Activated CD4-positive, alpha-beta T cell treated with anti-CD3 and anti-CD28 coated beads for 36 hours (primary cell): ENCODE measurements around the gene TLK2. TPM values are rescaled to one million over a fixed set of nuclear protein-coding genes. Genes with fewer than 3 reads are reported as not detected.

ENCODE experiments used
- ATAC-seq: fragments of 200-7000 bp; cut with Tn5 transposase; one replicate; pipeline ENCODE4 v1.10.0; 2021; ENCODE audit warnings: mild to moderate bottlenecking, moderate library complexity
- CTCF ChIA-PET: fragments of 350-600 bp; sonication (Branson Sonifier 250); formaldehyde crosslinking; loops from one replicate; lab custom pipeline; 2021; ENCODE audit warnings: antibody characterized with exemption; lab: Charles Lee
- POLR2A ChIA-PET: fragments of 350-600 bp; sonication (Branson Sonifier 250); formaldehyde crosslinking; loops from one replicate; lab custom pipeline; 2021; ENCODE audit warnings: antibody characterized with exemption, inconsistent platforms; lab: Charles Lee
- DNase-seq: peaks from one replicate; pipeline ENCODE4 v3.0.0-alpha.2; 2020
- H3K27ac Mint-ChIP-seq: one replicate; pipeline ENCODE4 v1.8.0; 2021; ENCODE audit warnings: mixed read lengths
- H3K27me3 Mint-ChIP-seq: one replicate; pipeline ENCODE4 v1.8.0; 2021; ENCODE audit warnings: mixed read lengths
- H3K36me3 Mint-ChIP-seq: one replicate; pipeline ENCODE4 v1.8.0; 2021; ENCODE audit warnings: low read depth, mixed read lengths
- H3K4me1 Mint-ChIP-seq: one replicate; pipeline ENCODE4 v1.8.0; 2021; ENCODE audit warnings: mixed read lengths
- H3K4me3 Mint-ChIP-seq: one replicate; pipeline ENCODE4 v1.8.0; 2021; ENCODE audit warnings: mild to moderate bottlenecking, moderate library complexity, mixed read lengths
- H3K9me3 Mint-ChIP-seq: one replicate; pipeline ENCODE4 v1.8.0; 2021; ENCODE audit warnings: low read depth, mixed read lengths
- intact Hi-C, 2 experiments: fragments of 100-400 bp; cut with DNase I in 1 of 2; cut with micrococcal nuclease in 1 of 2; formaldehyde crosslinking; loops; one replicate each; pipeline versions ENCODE4 v1.14.2 to v1.15.1; 2022 to 2024; cut with DNase I, micrococcal nuclease
- total RNA-seq, 2 experiments: library from RNA; stranded (reverse); gene quantifications; one replicate each; pipeline ENCODE4 v1.2.3, GENCODE V29; 2021

The TLK2 gene
- total RNA-seq, 2 experiments from 2014 or later, result 37.4 to 60.2 TPM

- ATAC-seq (no peak), DNase-seq (no peak)
- intact Hi-C loops, result no loop called here
- Mint-ChIP-seq H3K9me3 (peaks cover 8% of the 10 kb centered on the region), H3K27ac (no peak overlapping the region), H3K4me1 (no peaks in the 10 kb centered on the region), H3K27me3 (peaks cover 11% of the 10 kb centered on the region), H3K36me3 (peaks cover 2% of the 10 kb centered on the region), H3K4me3 (no peak overlapping the region)
- POLR2A ChIA-PET, result no interaction called here
- CTCF ChIA-PET, result interaction anchor here (1.0 kb wide), 1 partner anchor 11 kb away, joined by 3 read pairs; no protein-coding TSS in a partner anchor
These were observed 182.0 kb downstream of the TLK2 start for GRCh38 chr17:62660629-62661118.

- Mint-ChIP-seq H3K27ac (no peak overlapping the region), H3K4me1 (no peaks in the 10 kb centered on the region), H3K27me3 (peaks cover 9% of the 10 kb centered on the region), H3K36me3 (peaks cover 2% of the 10 kb centered on the region), H3K4me3 (no peak overlapping the region), H3K9me3 (peaks cover 8% of the 10 kb centered on the region)
- ChIA-PET CTCF (no interaction called here), POLR2A (no interaction called here)
- intact Hi-C loops, result no loop called here
- ATAC-seq, result no peak
- no peak for DNase-seq
These were observed 182.7 kb downstream of the TLK2 start for GRCh38 chr17:62661337-62661736.

GRCh38 chr17:62662855-62663254, 184.2 kb downstream of the TLK2 start:
- Mint-ChIP-seq H3K27me3 (peaks cover 6% of the 10 kb centered on the region), H3K27ac (no peak overlapping the region), H3K9me3 (peaks cover 8% of the 10 kb centered on the region), H3K4me3 (no peak overlapping the region), H3K36me3 (peaks cover 2% of the 10 kb centered on the region), H3K4me1 (no peaks in the 10 kb centered on the region)
- DNase-seq (no peak), ATAC-seq (no peak)
- POLR2A ChIA-PET, result no interaction called here
- CTCF ChIA-PET, result no interaction called here
- intact Hi-C loops, result no loop called here

Other genes starting within 250 kb of the TLK2 start
- gene EFCAB3, start 98.3 kb upstream of the TLK2 start, total RNA-seq, result not detected
- 10 to 100 TPM; 25.9 to 31.8 TPM for gene METTL2A, start 54.9 kb upstream of the TLK2 start, total RNA-seq
- gene MRC2, start 148.8 kb downstream of the TLK2 start, total RNA-seq, result 10 to 100 TPM; 10.5 to 11.3 TPM